GM18499 (cell line): ENCODE data around the gene LIG3.
A peak's percentile ranks its signal among the peaks of the same experiment; 100 is the strongest.
"Not testable (repeated sequence)": the region's sequence is repeated elsewhere in the genome, so short reads cannot be mapped to it uniquely, and the experiment has no call there.

Source experiments
- ATAC-seq: cut with Tn5 transposase; IDR thresholded peaks from one replicate; pipeline ENCODE4 v1.9.1; 2021; ENCODE audit warnings: moderate number of reproducible peaks; ENCODE audit not compliant: insufficient read depth, unreplicated experiment

The LIG3 gene

GRCh38 chr17:34980353-34980680, at the start of gene LIG3:
Gene LIG3, plus strand, starts transcription at chr17:34980512. Its CDS starts 2,494 bp downstream, at chr17:34983006.
- no peak for ATAC-seq

- not testable (repeated sequence) for ATAC-seq
Measured at GRCh38 chr17:34950780-34951179, 29.5 kb upstream of the LIG3 start.

GRCh38 chr17:34958438-34958837, 21.9 kb upstream of the LIG3 start:
- no peak for ATAC-seq

GRCh38 chr17:34961093-34961911, 19.0 kb upstream of the LIG3 start, which contains the start of the genes CCT6B and ZNF830:
Gene CCT6B, minus strand, starts transcription at chr17:34961460. Its CDS starts 67 bp downstream, at chr17:34961393.
Gene ZNF830, plus strand, starts transcription at chr17:34961540. Its CDS starts 27 bp downstream, at chr17:34961567.
- peak; percentile 79 for ATAC-seq

DNA sequence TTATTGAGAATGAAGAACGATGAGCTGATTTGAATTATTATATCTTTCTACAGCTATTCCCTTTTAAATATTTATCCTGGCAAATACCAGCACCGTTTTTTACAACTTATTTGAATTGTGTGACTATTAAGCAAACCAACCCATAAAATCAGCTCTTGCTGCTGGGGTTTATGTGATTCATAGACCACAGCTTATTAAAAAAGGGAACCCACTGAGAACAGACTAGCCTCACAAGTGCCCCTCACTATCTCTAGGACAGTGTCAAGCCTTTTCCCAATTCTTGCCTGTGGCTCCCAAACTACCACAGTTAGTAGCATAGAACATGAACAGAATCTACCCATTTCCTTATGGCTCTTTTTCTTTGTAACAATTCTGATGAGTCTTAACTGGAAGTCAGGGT, 6.1 kb upstream of the LIG3 start:
- ATAC-seq: no peak

- no peak for ATAC-seq
Measured at GRCh38 chr17:34974794-34975785, 5.2 kb upstream of the LIG3 start.

GRCh38 chr17:34979153-34979552, 1.2 kb upstream of the LIG3 start:
- no peak for ATAC-seq

GRCh38 chr17:34979650-34980352, 511 bp upstream of the LIG3 start:
- ATAC-seq: no peak

- ATAC-seq: no peak
Measured at GRCh38 chr17:34980681-34981537, 597 bp downstream of the LIG3 start.

DNA sequence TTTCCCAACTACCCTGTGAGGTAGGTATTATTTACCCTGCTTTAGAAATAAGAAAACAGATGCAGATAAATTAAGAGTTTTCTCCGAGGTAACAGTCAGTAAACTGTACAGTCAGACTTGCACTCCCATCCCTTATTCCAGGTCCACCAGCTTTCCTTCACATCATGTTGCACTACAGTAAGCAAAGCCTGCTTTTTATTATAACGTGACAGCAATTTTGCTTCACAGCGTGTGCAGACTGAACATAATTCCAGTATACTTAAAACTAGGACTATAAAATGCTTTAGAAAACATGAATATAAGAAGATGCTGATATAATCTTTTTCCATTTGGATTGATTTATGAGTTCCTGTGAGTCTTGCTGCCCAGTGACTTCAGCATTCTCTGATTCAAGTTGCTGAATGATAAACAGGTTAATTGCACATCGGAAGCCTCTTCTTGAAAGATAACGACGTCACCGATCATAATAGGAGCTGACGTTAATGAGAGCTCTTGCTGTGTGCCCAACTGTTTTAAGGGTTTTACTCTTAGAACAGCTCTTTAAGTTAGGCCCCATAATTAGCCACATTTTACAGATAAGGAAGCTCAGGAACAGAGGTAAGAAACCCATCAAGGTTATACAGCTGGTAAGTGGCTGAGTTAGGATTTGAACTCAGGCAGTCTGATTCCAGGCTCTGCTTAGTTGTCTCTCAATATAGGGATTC, 1.4 kb downstream of the LIG3 start:
- no peak for ATAC-seq

GRCh38 chr17:34987232-34987631, 6.9 kb downstream of the LIG3 start:
- no peak for ATAC-seq

DNA sequence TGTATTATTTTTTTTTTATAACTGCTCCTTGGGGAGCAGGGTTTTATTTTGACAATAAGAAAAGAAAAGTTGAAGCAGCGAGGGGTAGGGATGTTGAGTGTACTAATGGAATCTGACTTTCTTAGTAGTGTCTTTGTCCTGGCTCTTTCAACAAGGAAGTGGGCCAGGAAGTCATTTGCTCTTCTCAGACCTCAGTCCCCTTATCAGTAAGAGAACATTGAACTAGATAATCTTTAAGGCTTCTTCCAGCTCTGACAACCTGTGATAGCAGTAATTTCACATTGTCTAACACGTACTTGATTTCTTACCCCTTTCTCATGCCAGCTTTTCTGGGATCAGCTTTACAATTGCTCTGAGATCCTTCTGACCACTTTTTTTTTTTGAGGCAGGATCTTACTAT, 8.3 kb downstream of the LIG3 start:
- ATAC-seq: no peak

GRCh38 chr17:34989473-34989872, 9.2 kb downstream of the LIG3 start:
- no peak for ATAC-seq

- no peak for ATAC-seq
Measured at GRCh38 chr17:34990921-34991365, 10.6 kb downstream of the LIG3 start.

GRCh38 chr17:34991606-34992005, 11.3 kb downstream of the LIG3 start:
- no peak for ATAC-seq

DNA sequence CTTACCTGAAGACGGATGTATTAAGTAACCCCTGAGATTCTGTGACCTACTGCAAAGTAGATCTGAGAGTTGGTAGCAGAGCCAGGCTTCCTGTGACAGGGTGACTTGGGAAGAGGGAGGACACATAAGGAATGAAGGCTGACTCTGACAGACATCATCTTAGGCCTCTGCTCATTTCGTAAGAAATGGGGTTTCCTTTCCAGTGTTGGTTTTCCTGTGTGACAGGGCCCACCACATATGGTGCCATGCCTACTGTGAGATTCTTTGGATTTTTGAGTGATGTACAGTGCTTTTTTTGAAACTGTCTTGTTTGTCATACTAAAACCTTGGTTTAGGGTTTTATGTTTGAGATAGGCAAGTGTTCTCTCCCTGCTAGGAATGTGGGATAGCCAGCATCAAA, 12.7 kb downstream of the LIG3 start:
- ATAC-seq: no peak

DNA sequence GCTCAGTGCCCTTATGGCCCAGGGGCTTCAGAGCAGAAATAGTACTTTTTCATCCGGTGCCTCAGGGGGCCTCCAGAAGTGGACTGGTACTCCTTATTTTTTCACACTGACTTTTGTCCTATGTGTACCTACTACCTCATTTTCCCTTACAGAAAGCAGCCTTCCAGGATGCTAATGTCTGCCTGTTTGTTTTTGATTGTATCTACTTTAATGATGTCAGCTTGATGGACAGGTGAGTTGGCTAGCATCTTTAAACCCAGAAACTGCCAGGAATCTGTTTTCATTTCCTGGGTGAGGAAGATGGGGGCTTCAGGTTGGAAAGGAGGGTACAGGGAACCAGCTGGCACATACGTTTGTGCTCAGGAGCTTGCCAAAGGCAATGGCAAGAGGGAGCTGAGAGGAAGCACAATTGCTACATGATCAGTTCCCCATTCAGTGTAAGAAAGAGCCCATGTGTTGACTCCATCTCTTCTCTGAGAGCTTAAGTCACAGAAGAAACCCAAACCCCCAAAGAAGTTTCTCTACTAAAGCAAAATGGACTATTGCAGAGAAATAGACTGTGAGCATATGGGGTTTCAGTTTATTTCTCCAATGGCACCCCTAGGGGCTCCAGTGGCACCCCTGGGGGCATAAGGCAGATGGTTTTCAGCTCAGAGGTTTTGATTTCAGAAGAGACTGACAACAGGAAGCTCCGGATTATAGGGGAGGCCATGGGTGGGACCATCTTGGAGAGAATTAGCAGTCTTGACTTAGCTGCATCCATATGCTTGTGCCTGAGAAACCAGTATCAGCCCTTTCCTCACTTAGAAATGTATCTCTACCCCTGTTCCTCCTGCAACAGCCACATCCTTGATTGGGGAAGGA, 16.3 kb downstream of the LIG3 start:
- no peak for ATAC-seq

- ATAC-seq: no peak
Measured at GRCh38 chr17:34997355-34997862, 17.1 kb downstream of the LIG3 start.
